AG04449 (cell line): ENCODE results near the gene TTC32.

Experiments
- CTCF ChIA-PET: fragments of 350-600 bp; formaldehyde crosslinking; extraction: SDS; loops from one replicate; lab custom pipeline; 2021; ENCODE audit warnings: antibody characterized with exemption; lab: Yijun Ruan, JAX
- POLR2A ChIA-PET: fragments of 400-600, 350-600 bp; formaldehyde crosslinking; extraction: SDS; loops from one replicate; lab custom pipeline; 2020; ENCODE audit warnings: antibody characterized with exemption, inconsistent platforms; lab: Yijun Ruan, JAX
- DNase-seq: peaks from one replicate; pipeline ENCODE4 v3.0.0-alpha.2; 2010; ENCODE audit warnings: low read depth, low spot score
- H3K4me3 ChIP-seq: 2 replicates; pipeline ENCODE4 v1.5.1; 2011; ENCODE audit warnings: low read depth, mild to moderate bottlenecking, control low read depth, low read length
- TF ChIP-seq, protein P1 (sequence below): IDR thresholded peaks from one replicate; pipeline ENCODE4 v1.5.1; 2011; ENCODE audit warnings: mild to moderate bottlenecking, moderate library complexity, low read length, control low read depth, inconsistent platforms; ENCODE audit not compliant: insufficient read depth; ENCODE audit errors: missing control alignments

TTC32 gene

DNA sequence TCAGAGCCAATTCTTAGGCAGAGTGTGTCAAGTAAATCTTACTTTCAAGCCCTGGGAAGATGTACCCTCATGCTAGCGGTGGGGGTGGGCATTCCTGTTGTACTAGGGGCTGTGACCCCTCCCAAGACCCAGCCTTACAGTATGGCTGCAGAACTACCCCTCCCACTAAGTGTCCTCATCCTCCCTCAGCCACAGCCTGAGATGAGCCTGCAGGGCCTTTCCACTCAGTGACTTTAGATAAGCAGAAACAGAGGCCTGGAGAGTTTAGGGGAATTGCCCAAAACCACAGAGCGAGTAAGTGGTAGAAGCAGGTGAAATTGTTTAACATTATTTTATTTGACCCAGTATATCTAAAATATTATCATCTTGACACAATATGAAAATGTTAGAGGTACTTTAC is 36.6 kb downstream of the TTC32 start:
- TF ChIP-seq, protein P1, sequence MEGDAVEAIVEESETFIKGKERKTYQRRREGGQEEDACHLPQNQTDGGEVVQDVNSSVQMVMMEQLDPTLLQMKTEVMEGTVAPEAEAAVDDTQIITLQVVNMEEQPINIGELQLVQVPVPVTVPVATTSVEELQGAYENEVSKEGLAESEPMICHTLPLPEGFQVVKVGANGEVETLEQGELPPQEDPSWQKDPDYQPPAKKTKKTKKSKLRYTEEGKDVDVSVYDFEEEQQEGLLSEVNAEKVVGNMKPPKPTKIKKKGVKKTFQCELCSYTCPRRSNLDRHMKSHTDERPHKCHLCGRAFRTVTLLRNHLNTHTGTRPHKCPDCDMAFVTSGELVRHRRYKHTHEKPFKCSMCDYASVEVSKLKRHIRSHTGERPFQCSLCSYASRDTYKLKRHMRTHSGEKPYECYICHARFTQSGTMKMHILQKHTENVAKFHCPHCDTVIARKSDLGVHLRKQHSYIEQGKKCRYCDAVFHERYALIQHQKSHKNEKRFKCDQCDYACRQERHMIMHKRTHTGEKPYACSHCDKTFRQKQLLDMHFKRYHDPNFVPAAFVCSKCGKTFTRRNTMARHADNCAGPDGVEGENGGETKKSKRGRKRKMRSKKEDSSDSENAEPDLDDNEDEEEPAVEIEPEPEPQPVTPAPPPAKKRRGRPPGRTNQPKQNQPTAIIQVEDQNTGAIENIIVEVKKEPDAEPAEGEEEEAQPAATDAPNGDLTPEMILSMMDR = no peak
- ChIA-PET CTCF (interaction anchor here (2.0 to 6.3 kb wide), 6 partner anchors 9 to 501 kb away, joined by 8 to 82 read pairs (median 19); no protein-coding TSS in a partner anchor), POLR2A (no interaction called here)
- no peak for DNase-seq
- no peak overlapping the region for H3K4me3 ChIP-seq

DNA sequence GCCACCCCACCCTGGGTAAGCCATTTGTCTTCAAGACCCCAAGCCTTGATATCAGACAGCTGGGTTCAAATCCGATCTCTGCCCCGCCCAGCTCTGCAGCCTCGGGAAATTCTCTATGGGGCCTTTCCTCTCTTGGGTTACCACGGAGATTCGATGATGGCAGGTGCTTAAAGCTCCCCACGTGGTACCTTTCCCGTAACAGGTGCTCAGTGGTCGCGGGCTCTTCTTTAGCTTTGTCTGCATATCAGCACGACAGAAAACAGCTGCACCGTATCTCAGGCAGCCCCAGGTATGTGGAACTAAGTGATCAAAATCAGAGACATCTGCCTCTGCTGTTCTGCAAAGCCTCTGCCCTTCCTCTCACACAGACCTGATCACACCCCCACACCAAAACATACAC is 37.4 kb downstream of the TTC32 start:
- no peak overlapping the region for H3K4me3 ChIP-seq
- ChIA-PET CTCF (interaction anchor here (1.0 to 6.3 kb wide), 14 partner anchors 10 to 1476 kb away, joined by 3 to 82 read pairs (median 9); no protein-coding TSS in a partner anchor), POLR2A (no interaction called here)
- no peak for DNase-seq
- TF ChIP-seq, protein P1 = no peak

- no peak for DNase-seq
- ChIA-PET CTCF (interaction anchor here (0.6 to 6.3 kb wide), 34 partner anchors 9 to 1487 kb away, joined by 3 to 82 read pairs (median 4); no protein-coding TSS in a partner anchor), POLR2A (no interaction called here)
Observed at GRCh38 chr2:19863303-19864041, 38.3 kb downstream of the TTC32 start.

GRCh38 chr2:19861813-19862212 is 40.0 kb downstream of the TTC32 start:
- H3K4me3 ChIP-seq = no peak overlapping the region
- ChIA-PET CTCF (interaction anchor here (0.9 to 6.3 kb wide), 7 partner anchors 187 to 1341 kb away, joined by 3 to 82 read pairs (median 6); no protein-coding TSS in a partner anchor), POLR2A (no interaction called here)
- TF ChIP-seq, protein P1 = no peak
- DNase-seq = no peak

More at GRCh38 chr2:19863303-19864041, 38.3 kb downstream of the TTC32 start:
- TF ChIP-seq, protein P1 = peak; percentile 84
- H3K4me3 ChIP-seq = no peak overlapping the region; the same call in 1 of the 2 replicates

DNA sequence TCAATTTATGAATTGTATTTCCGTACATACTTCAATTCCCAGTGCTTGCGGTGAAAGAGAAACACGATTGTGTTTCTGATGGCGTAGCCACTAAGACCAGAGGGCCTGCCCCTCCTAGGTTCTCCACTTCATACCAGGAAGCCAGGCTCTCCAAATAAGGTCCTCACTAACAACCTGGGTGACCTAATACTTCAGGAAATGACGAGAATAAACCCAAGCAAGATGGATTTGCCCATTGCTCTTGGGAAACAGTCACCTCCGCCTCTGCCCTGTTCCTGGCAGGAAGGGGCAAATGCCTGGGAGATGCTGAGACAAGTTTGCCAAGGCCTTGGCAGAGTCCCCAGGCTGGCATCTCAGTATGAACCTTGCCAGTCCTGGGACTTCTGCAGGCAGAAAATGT is 41.8 kb downstream of the TTC32 start:
- TF ChIP-seq, protein P1 = no peak
- no peak for DNase-seq
- ChIA-PET CTCF (no interaction called here), POLR2A (no interaction called here)
- H3K4me3 ChIP-seq = no peak overlapping the region

GRCh38 chr2:19859565-19859964 is 42.2 kb downstream of the TTC32 start:
- no peak for DNase-seq
- ChIA-PET POLR2A (no interaction called here), CTCF (no interaction called here)
- TF ChIP-seq, protein P1 = no peak
- H3K4me3 ChIP-seq = no peak overlapping the region
